ENCODE data around the gene HOMER1.

Gene HOMER1

DNA sequence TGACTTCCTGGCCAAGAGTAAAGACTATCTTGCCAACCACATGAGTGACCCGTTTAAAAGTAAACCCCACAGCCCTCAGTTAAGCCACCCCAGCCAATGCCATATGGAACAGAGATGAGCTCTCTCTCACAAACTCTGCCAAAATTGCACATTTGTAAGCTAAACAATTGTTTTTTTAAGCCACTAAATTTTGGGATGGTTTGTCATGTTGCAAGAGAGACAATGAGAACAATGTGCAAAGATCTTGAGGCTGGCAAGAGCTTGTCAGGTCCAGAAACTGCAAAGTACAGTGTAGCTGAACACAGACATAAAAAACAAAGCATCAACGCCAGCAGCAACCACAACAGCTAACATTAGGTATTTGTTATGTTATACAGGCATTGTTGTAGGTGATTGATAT lies 27.8 kb downstream of the HOMER1 start:
- Histone ChIP-seq H3K9me3 (ENCODE audit: control insufficient read depth, insufficient read depth, low read length) (no peaks in the 10 kb centered on the region), H3F3A (ENCODE audit: control insufficient read depth, insufficient read depth) (no peaks in the 10 kb centered on the region), H3K9me2 (replicated peaks; ENCODE audit: control insufficient read depth, low read length) (no peaks in the 10 kb centered on the region), H3K27me3 (ENCODE audit: control insufficient read depth, low read length) (no peaks in the 10 kb centered on the region), H3K4me3 (ENCODE audit: low read length) (no peak overlapping the region), H3K4me2 (ENCODE audit: low read length) (no peak overlapping the region), H3K4me1 (ENCODE audit: control insufficient read depth, low read length) (no peaks in the 10 kb centered on the region), H3K36me3 (ENCODE audit: control insufficient read depth, low read length) (no peaks in the 10 kb centered on the region), H4K20me1 (ENCODE audit: control insufficient read depth, insufficient read depth, low read depth, low read length) (no peaks in the 10 kb centered on the region), H3K27ac (ENCODE audit: low read depth, low read length) (no peak overlapping the region), H3K79me2 (ENCODE audit: control insufficient read depth, low read length) (no peaks in the 10 kb centered on the region)
- TF ChIP-seq, protein P1, sequence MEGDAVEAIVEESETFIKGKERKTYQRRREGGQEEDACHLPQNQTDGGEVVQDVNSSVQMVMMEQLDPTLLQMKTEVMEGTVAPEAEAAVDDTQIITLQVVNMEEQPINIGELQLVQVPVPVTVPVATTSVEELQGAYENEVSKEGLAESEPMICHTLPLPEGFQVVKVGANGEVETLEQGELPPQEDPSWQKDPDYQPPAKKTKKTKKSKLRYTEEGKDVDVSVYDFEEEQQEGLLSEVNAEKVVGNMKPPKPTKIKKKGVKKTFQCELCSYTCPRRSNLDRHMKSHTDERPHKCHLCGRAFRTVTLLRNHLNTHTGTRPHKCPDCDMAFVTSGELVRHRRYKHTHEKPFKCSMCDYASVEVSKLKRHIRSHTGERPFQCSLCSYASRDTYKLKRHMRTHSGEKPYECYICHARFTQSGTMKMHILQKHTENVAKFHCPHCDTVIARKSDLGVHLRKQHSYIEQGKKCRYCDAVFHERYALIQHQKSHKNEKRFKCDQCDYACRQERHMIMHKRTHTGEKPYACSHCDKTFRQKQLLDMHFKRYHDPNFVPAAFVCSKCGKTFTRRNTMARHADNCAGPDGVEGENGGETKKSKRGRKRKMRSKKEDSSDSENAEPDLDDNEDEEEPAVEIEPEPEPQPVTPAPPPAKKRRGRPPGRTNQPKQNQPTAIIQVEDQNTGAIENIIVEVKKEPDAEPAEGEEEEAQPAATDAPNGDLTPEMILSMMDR (IDR thresholded peaks at IDR 0.05; ENCODE audit: low read depth, low read length, poor library complexity, severe bottlenecking), result no peak
- no peak for TF ChIP-seq EZH2phosphoT487 (IDR thresholded peaks at IDR 0.05; ENCODE audit: borderline replicate concordance, low read length)

DNA sequence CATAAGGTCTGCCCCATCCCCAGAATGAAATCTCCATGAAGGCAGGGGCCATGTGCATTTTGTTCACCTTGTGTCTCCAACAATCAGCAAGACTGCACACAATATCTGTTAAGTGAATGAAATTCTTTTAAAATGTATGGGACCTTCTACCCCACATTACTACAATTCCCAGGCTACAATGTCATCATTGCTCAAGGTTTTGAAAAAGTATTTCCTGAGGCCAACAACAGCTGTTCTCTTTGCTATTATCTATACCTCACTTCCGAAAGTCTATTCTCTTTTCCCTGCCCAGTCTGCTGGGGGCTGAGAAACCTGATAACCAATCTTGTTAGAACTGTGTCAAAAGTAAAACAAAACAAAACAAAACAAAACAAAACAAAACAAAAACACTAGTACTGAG lies 29.2 kb downstream of the HOMER1 start:
- Histone ChIP-seq H3K9me3 (ENCODE audit: control insufficient read depth, insufficient read depth, low read length) (no peaks in the 10 kb centered on the region), H3K79me2 (ENCODE audit: control insufficient read depth, low read length) (no peaks in the 10 kb centered on the region), H3K36me3 (ENCODE audit: control insufficient read depth, low read length) (no peaks in the 10 kb centered on the region), H3K4me1 (ENCODE audit: control insufficient read depth, low read length) (no peaks in the 10 kb centered on the region), H4K20me1 (ENCODE audit: control insufficient read depth, insufficient read depth, low read depth, low read length) (no peaks in the 10 kb centered on the region), H3K27ac (ENCODE audit: low read depth, low read length) (no peak overlapping the region), H3K9me2 (replicated peaks; ENCODE audit: control insufficient read depth, low read length) (no peaks in the 10 kb centered on the region), H3K27me3 (ENCODE audit: control insufficient read depth, low read length) (no peaks in the 10 kb centered on the region), H3K4me3 (ENCODE audit: low read length) (no peak overlapping the region), H3K4me2 (ENCODE audit: low read length) (no peak overlapping the region), H3F3A (ENCODE audit: control insufficient read depth, insufficient read depth) (no peaks in the 10 kb centered on the region)
- no peak for TF ChIP-seq EZH2phosphoT487 (IDR thresholded peaks at IDR 0.05; ENCODE audit: borderline replicate concordance, low read length)
- TF ChIP-seq, protein P1 (IDR thresholded peaks at IDR 0.05; ENCODE audit: low read depth, low read length, poor library complexity, severe bottlenecking), result no peak

GRCh38 chr5:79481574-79481973 lies 32.4 kb downstream of the HOMER1 start:
- H3K4me3 ChIP-seq (ENCODE audit: low read length), result no peak overlapping the region
- no peaks in the 10 kb centered on the region for H3K27me3 ChIP-seq (ENCODE audit: control insufficient read depth, low read length)
- no peaks in the 10 kb centered on the region for H3K4me1 ChIP-seq (ENCODE audit: control insufficient read depth, low read length)
- H3F3A ChIP-seq (ENCODE audit: control insufficient read depth, insufficient read depth), result no peaks in the 10 kb centered on the region
- H3K9me2 ChIP-seq (replicated peaks; ENCODE audit: control insufficient read depth, low read length), result no peaks in the 10 kb centered on the region
- H3K9me3 ChIP-seq (ENCODE audit: control insufficient read depth, insufficient read depth, low read length), result no peaks in the 10 kb centered on the region
- TF ChIP-seq, protein P1 (IDR thresholded peaks at IDR 0.05; ENCODE audit: low read depth, low read length, poor library complexity, severe bottlenecking), result no peak
- no peak for TF ChIP-seq EZH2phosphoT487 (IDR thresholded peaks at IDR 0.05; ENCODE audit: borderline replicate concordance, low read length)
- H3K36me3 ChIP-seq (ENCODE audit: control insufficient read depth, low read length), result no peaks in the 10 kb centered on the region
- no peaks in the 10 kb centered on the region for H3K79me2 ChIP-seq (ENCODE audit: control insufficient read depth, low read length)
- no peak overlapping the region for H3K4me2 ChIP-seq (ENCODE audit: low read length)
- no peaks in the 10 kb centered on the region for H4K20me1 ChIP-seq (ENCODE audit: control insufficient read depth, insufficient read depth, low read depth, low read length)
- H3K27ac ChIP-seq (ENCODE audit: low read depth, low read length), result no peak overlapping the region

GRCh38 chr5:79480991-79481390 lies 32.9 kb downstream of the HOMER1 start:
- H3K4me3 ChIP-seq (ENCODE audit: low read length), result no peak overlapping the region
- no peaks in the 10 kb centered on the region for H4K20me1 ChIP-seq (ENCODE audit: control insufficient read depth, insufficient read depth, low read depth, low read length)
- no peaks in the 10 kb centered on the region for H3K9me3 ChIP-seq (ENCODE audit: control insufficient read depth, insufficient read depth, low read length)
- no peaks in the 10 kb centered on the region for H3K4me1 ChIP-seq (ENCODE audit: control insufficient read depth, low read length)
- no peaks in the 10 kb centered on the region for H3K9me2 ChIP-seq (replicated peaks; ENCODE audit: control insufficient read depth, low read length)
- no peaks in the 10 kb centered on the region for H3K27me3 ChIP-seq (ENCODE audit: control insufficient read depth, low read length)
- no peaks in the 10 kb centered on the region for H3F3A ChIP-seq (ENCODE audit: control insufficient read depth, insufficient read depth)
- no peak for TF ChIP-seq EZH2phosphoT487 (IDR thresholded peaks at IDR 0.05; ENCODE audit: borderline replicate concordance, low read length)
- TF ChIP-seq, protein P1 (IDR thresholded peaks at IDR 0.05; ENCODE audit: low read depth, low read length, poor library complexity, severe bottlenecking), result no peak
- no peaks in the 10 kb centered on the region for H3K36me3 ChIP-seq (ENCODE audit: control insufficient read depth, low read length)
- no peak overlapping the region for H3K27ac ChIP-seq (ENCODE audit: low read depth, low read length)
- no peak overlapping the region for H3K4me2 ChIP-seq (ENCODE audit: low read length)
- no peaks in the 10 kb centered on the region for H3K79me2 ChIP-seq (ENCODE audit: control insufficient read depth, low read length)
